IgD-negative memory B cell (primary cell): Measurements from ENCODE around the gene CABS1. TPM values are rescaled to one million over a fixed set of nuclear protein-coding genes. Genes with fewer than 3 reads are reported as not detected.

ENCODE experiments used
- H3K27ac Mint-ChIP-seq, 3 donors: one replicate each; pipeline ENCODE4 v1.8.0; 2020 to 2022; ENCODE audit warnings: mild to moderate bottlenecking in 3 of 3, mixed read lengths in 3 of 3, moderate library complexity in 1 of 3
- H3K27me3 Mint-ChIP-seq: one replicate; pipeline ENCODE4 v1.8.0; 2021; ENCODE audit warnings: mixed read lengths
- H3K36me3 Mint-ChIP-seq: one replicate; pipeline ENCODE4 v1.8.0; 2020; ENCODE audit warnings: mild to moderate bottlenecking, mixed read lengths
- H3K4me1 Mint-ChIP-seq, 3 donors: one replicate each; pipeline ENCODE4 v1.8.0; 2020 to 2022; ENCODE audit warnings: mixed read lengths in 3 of 3, mild to moderate bottlenecking in 1 of 3
- H3K4me3 Mint-ChIP-seq, 4 donors: one replicate each; pipeline ENCODE4 v1.8.0; 2020 to 2022; ENCODE audit warnings: mild to moderate bottlenecking in 4 of 4, mixed read lengths in 4 of 4, moderate library complexity in 3 of 4
- H3K9me3 Mint-ChIP-seq, 3 donors: one replicate each; pipeline ENCODE4 v1.8.0; 2020 to 2021; ENCODE audit warnings: mixed read lengths in 3 of 3, mild to moderate bottlenecking in 1 of 3
- polyA plus RNA-seq: library from polyadenylated mRNA; unstranded; fragments of 300-500 nt; fragmentation: Illumina TruSeq; gene quantifications from one replicate; pipeline ENCODE4 v1.2.3, GENCODE V29; 2021

CABS1 gene
- polyA plus RNA-seq, 1 donor from 2014 or later = not detected

GRCh38 chr4:70359115-70359661 lies 24.4 kb downstream of the CABS1 start:
- H3K27me3 Mint-ChIP-seq = peaks cover 1% of the 10 kb centered on the region
- H3K4me1 Mint-ChIP-seq = peaks cover 0 to 3% (median 0%) of the 10 kb centered on the region in 3 donors
- no peak overlapping the region for H3K4me3 Mint-ChIP-seq
- H3K9me3 Mint-ChIP-seq = peaks cover 0 to 5% (median 3%) of the 10 kb centered on the region in 3 donors
- H3K36me3 Mint-ChIP-seq = no peaks in the 10 kb centered on the region
- H3K27ac Mint-ChIP-seq = no peak overlapping the region

- Mint-ChIP-seq H3K4me1 (peaks cover 0 to 5% (median 0%) of the 10 kb centered on the region in 3 donors), H3K9me3 (peaks cover 0 to 11% (median 1%) of the 10 kb centered on the region in 3 donors), H3K27ac (no peak within 1 kb of the TSS), H3K36me3 (no peaks in the 10 kb centered on the region), H3K27me3 (peaks cover 3% of the 10 kb centered on the region), H3K4me3 (no peak within 1 kb of the TSS)
Observed at GRCh38 chr4:70360460-70360859, 25.7 kb downstream of the CABS1 start, which contains the start of gene SMR3A. Gene SMR3A (plus strand): TSS chr4:70360760. CDS start chr4:70362116, 1,356 bp downstream.

GRCh38 chr4:70364002-70364401 lies 29.2 kb downstream of the CABS1 start:
- Mint-ChIP-seq H3K27ac (no peak overlapping the region), H3K4me1 (peaks cover 0 to 5% (median 0%) of the 10 kb centered on the region in 3 donors), H3K27me3 (peaks cover 3% of the 10 kb centered on the region), H3K9me3 (peaks cover 0 to 11% (median 1%) of the 10 kb centered on the region in 3 donors), H3K36me3 (no peaks in the 10 kb centered on the region), H3K4me3 (no peak overlapping the region)

GRCh38 chr4:70365479-70365878 lies 30.7 kb downstream of the CABS1 start:
- Mint-ChIP-seq H3K36me3 (no peaks in the 10 kb centered on the region), H3K27me3 (peaks cover 3% of the 10 kb centered on the region), H3K27ac (no peak overlapping the region), H3K4me1 (peaks cover 0 to 5% (median 0%) of the 10 kb centered on the region in 3 donors), H3K9me3 (peaks cover 0 to 11% (median 1%) of the 10 kb centered on the region in 3 donors), H3K4me3 (no peak overlapping the region)

- Mint-ChIP-seq H3K36me3 (no peaks in the 10 kb centered on the region), H3K27me3 (peaks cover 3% of the 10 kb centered on the region), H3K4me3 (no peak overlapping the region), H3K27ac (no peak overlapping the region), H3K4me1 (peaks cover 0 to 5% (median 0%) of the 10 kb centered on the region in 3 donors), H3K9me3 (peaks cover 0 to 11% (median 4%) of the 10 kb centered on the region in 3 donors)
Observed at GRCh38 chr4:70367813-70368212, 33.0 kb downstream of the CABS1 start.

GRCh38 chr4:70371987-70372386 lies 37.2 kb downstream of the CABS1 start:
- peaks cover 4% of the 10 kb centered on the region for H3K27me3 Mint-ChIP-seq
- H3K4me1 Mint-ChIP-seq = no peaks in the 10 kb centered on the region
- H3K36me3 Mint-ChIP-seq = no peaks in the 10 kb centered on the region
- no peak overlapping the region for H3K4me3 Mint-ChIP-seq
- H3K9me3 Mint-ChIP-seq = peaks cover 0 to 6% (median 4%) of the 10 kb centered on the region in 3 donors
- H3K27ac Mint-ChIP-seq = no peak overlapping the region

- no peak overlapping the region for H3K27ac Mint-ChIP-seq
- H3K27me3 Mint-ChIP-seq = peaks cover 4% of the 10 kb centered on the region
- H3K4me3 Mint-ChIP-seq = no peak overlapping the region
- no peaks in the 10 kb centered on the region for H3K4me1 Mint-ChIP-seq
- H3K9me3 Mint-ChIP-seq = peaks cover 0 to 6% (median 4%) of the 10 kb centered on the region in 3 donors
- H3K36me3 Mint-ChIP-seq = no peaks in the 10 kb centered on the region
Observed at GRCh38 chr4:70372760-70373159, 38.0 kb downstream of the CABS1 start.

- Mint-ChIP-seq H3K9me3 (peaks cover 0 to 2% (median 0%) of the 10 kb centered on the region in 3 donors), H3K4me3 (no peak overlapping the region), H3K27me3 (no peaks in the 10 kb centered on the region), H3K27ac (no peak overlapping the region), H3K4me1 (no peaks in the 10 kb centered on the region), H3K36me3 (no peaks in the 10 kb centered on the region)
Observed at GRCh38 chr4:70380578-70380977, 45.8 kb downstream of the CABS1 start.

- no peaks in the 10 kb centered on the region for H3K4me1 Mint-ChIP-seq
- no peaks in the 10 kb centered on the region for H3K27me3 Mint-ChIP-seq
- no peaks in the 10 kb centered on the region for H3K36me3 Mint-ChIP-seq
- H3K4me3 Mint-ChIP-seq = no peak within 1 kb of the TSS
- H3K9me3 Mint-ChIP-seq = no peaks in the 10 kb centered on the region
- no peak within 1 kb of the TSS for H3K27ac Mint-ChIP-seq
Observed at GRCh38 chr4:70382691-70383181, 48.0 kb downstream of the CABS1 start, which contains the start of gene SMR3B. Gene SMR3B (plus strand): TSS chr4:70383131. CDS start chr4:70384511, 1,380 bp downstream.

Other genes with a start within 250 kb of the CABS1 start
- not detected for gene PRR27, start 180.7 kb upstream of the CABS1 start, polyA plus RNA-seq
- gene ODAM, start 139.3 kb upstream of the CABS1 start, polyA plus RNA-seq = not detected
- not detected for gene FDCSP, start 108.9 kb upstream of the CABS1 start, polyA plus RNA-seq
- gene CSN3, start 92.4 kb upstream of the CABS1 start, polyA plus RNA-seq = not detected
- gene SMR3A, start 25.8 kb downstream of the CABS1 start, polyA plus RNA-seq = not detected
- gene SMR3B, start 48.1 kb downstream of the CABS1 start, polyA plus RNA-seq = not detected
- not detected for gene OPRPN, start 63.0 kb downstream of the CABS1 start, polyA plus RNA-seq
- not detected for gene MUC7, start 137.2 kb downstream of the CABS1 start, polyA plus RNA-seq
- gene AMTN, start 183.6 kb downstream of the CABS1 start, polyA plus RNA-seq = not detected